Hepatocyte (in vitro differentiated cells): ENCODE measurements around the gene TPPP. TPM values are rescaled to one million over a fixed set of nuclear protein-coding genes. Genes with fewer than 3 reads are reported as not detected.
A peak's percentile ranks its signal among the peaks of the same experiment; 100 is the strongest.

ENCODE experiments used
- DNase-seq: peaks from one replicate; pipeline ENCODE4 v3.0.0-alpha.2; 2016; ENCODE audit warnings: low spot score
- H2AFZ ChIP-seq: fragments of 200-600 bp; sonication (generic); 2 replicates; pipeline ENCODE4 v1.6.0; 2016; ENCODE audit warnings: antibody characterized with exemption, mild to moderate bottlenecking
- H3K27ac ChIP-seq: fragments of 200-600 bp; sonication (generic); 2 replicates; pipeline ENCODE4 v1.5.1; 2016; ENCODE audit warnings: mild to moderate bottlenecking
- H3K27me3 ChIP-seq: fragments of 200-600 bp; sonication (generic); 2 replicates; pipeline ENCODE4 v1.6.1; 2016
- H3K36me3 ChIP-seq: fragments of 200-600 bp; sonication (generic); replicated peaks from 2 replicates; pipeline ENCODE4 v1.5.1; 2016; ENCODE audit warnings: low read depth; ENCODE audit not compliant: insufficient read depth
- H3K4me1 ChIP-seq: fragments of 200-600 bp; sonication (generic); 2 replicates; pipeline ENCODE4 v1.5.1; 2016; ENCODE audit warnings: mild to moderate bottlenecking, moderate library complexity; ENCODE audit not compliant: insufficient read depth
- H3K4me2 ChIP-seq: fragments of 200-600 bp; sonication (generic); 2 replicates; pipeline ENCODE4 v1.6.0; 2016
- H3K4me3 ChIP-seq: fragments of 200-600 bp; sonication (generic); 2 replicates; pipeline ENCODE4 v1.5.1; 2016; ENCODE audit warnings: mild to moderate bottlenecking
- H3K79me2 ChIP-seq: fragments of 200-600 bp; sonication (generic); 2 replicates; pipeline ENCODE4 v1.6.0; 2017; ENCODE audit warnings: mild to moderate bottlenecking
- H3K9me2 ChIP-seq: fragments of 200-600 bp; sonication (generic); replicated peaks from 2 replicates; pipeline ENCODE4 v1.6.0; 2017; ENCODE audit warnings: mild to moderate bottlenecking; ENCODE audit not compliant: insufficient read depth
- H3K9me3 ChIP-seq: fragments of 200-600 bp; sonication (generic); 2 replicates; pipeline ENCODE4 v1.5.1; 2016; ENCODE audit warnings: low read depth, mild to moderate bottlenecking
- H4K20me1 ChIP-seq: fragments of 200-600 bp; sonication (generic); 2 replicates; pipeline ENCODE4 v1.6.0; 2016; ENCODE audit warnings: mild to moderate bottlenecking; ENCODE audit not compliant: insufficient read depth, poor library complexity, severe bottlenecking
- EZH2 ChIP-seq: fragments of 200-600 bp; sonication (generic); IDR thresholded peaks from 2 replicates; pipeline ENCODE4 v1.6.1; 2016; ENCODE audit warnings: antibody characterized with exemption, mild to moderate bottlenecking, borderline replicate concordance
- EZH2phosphoT487 ChIP-seq: fragments of 200-600 bp; sonication (generic); IDR thresholded peaks from one replicate; pipeline ENCODE4 v1.6.1; 2018; ENCODE audit warnings: antibody characterized with exemption, mild to moderate bottlenecking, low read depth, moderate library complexity; ENCODE audit not compliant: unreplicated experiment, severe bottlenecking
- WGBS: methylation state at CpG from one replicate; pipeline ENCODE4 v1.1.6; 2016; ENCODE audit warnings: low lambda C conversion rate; ENCODE audit errors: missing lambda C conversion rate; 5-methylcytosine and 5-hydroxymethylcytosine counted together
- polyA plus RNA-seq: library from polyadenylated mRNA; unstranded; fragments of >200 nt; fragmentation: Nextera tagmentation; extraction: Ambion mirVana; gene quantifications from 2 replicates; pipeline ENCODE4 v1.2.1, GENCODE V29; 2016
- total RNA-seq: library from RNA; depleted of rRNA; stranded (reverse); fragments of >200 nt; gene quantifications from 2 replicates; pipeline ENCODE4 v1.2.3, GENCODE V29; 2014
- TF ChIP-seq, protein P1 (sequence below): fragments of 200-600 bp; sonication (generic); IDR thresholded peaks from 2 replicates; pipeline ENCODE4 v1.5.1; 2016; ENCODE audit warnings: antibody characterized with exemption, mild to moderate bottlenecking; ENCODE audit not compliant: poor library complexity

Gene TPPP
- total and polyA plus RNA-seq, 2 experiments from 2014 or later = 2.0 to 4.3 TPM

DNA sequence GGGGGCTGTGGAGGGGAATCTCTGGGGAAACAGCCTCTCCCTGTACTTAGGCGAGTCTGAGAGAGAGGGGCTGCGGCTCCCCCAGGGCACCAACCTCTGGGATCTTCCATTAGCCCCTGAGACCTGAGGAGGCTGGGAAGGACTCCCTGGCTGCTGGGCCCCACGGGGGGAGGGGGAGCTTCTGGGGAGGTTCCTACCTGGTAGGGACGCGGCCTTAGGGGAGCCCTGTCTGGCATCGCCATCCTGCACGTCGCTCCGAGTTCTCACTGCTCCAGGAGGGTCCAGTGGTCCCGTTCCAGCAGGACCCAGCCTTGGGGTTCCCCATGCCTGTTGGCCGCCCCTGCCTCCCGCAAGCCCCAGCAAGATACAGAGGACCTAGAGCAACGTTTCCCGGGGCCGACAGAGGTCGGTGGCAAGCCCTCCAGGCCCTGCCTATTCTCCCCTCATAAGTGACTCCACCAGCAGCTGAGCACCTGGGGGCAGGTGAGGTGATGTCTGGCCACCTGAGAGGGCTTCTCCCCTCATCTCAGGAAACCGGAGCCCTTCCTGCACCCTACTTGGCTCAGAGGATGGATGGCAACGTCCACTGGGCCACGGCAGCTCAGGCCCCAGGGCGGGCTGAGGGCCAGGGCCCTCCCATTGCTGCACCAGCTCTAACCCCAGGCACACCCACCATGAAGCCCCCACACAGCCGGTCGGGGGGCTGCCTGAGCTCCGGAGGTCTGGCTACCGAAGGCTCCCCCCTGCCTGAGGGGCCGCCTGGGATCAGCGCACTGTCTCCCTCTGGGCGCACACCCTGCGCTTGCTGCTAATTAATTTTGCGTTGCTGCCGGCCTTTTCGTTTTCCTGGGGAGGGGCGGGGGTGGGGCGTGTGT, 22.5 kb downstream of the TPPP start:
- no peak overlapping the region for H3K4me2 ChIP-seq
- WGBS = 81% methylated on average over 28 of the region's 33 CpGs

GRCh38 chr5:669842-670395, 23.2 kb downstream of the TPPP start:
- Histone ChIP-seq H2AFZ (no peak overlapping the region), H3K9me2 (no peaks in the 10 kb centered on the region), H3K4me1 (peaks cover 18% of the 10 kb centered on the region), H4K20me1 (no peaks in the 10 kb centered on the region), H3K4me3 (no peak overlapping the region), H3K27me3 (no peaks in the 10 kb centered on the region), H3K79me2 (no peaks in the 10 kb centered on the region), H3K36me3 (no peaks in the 10 kb centered on the region), H3K27ac (no peak overlapping the region), H3K4me2 (no peak overlapping the region), H3K9me3 (no peaks in the 10 kb centered on the region)
- WGBS = 84% methylated on average over 22 of the region's 22 CpGs
- TF ChIP-seq, protein P1, sequence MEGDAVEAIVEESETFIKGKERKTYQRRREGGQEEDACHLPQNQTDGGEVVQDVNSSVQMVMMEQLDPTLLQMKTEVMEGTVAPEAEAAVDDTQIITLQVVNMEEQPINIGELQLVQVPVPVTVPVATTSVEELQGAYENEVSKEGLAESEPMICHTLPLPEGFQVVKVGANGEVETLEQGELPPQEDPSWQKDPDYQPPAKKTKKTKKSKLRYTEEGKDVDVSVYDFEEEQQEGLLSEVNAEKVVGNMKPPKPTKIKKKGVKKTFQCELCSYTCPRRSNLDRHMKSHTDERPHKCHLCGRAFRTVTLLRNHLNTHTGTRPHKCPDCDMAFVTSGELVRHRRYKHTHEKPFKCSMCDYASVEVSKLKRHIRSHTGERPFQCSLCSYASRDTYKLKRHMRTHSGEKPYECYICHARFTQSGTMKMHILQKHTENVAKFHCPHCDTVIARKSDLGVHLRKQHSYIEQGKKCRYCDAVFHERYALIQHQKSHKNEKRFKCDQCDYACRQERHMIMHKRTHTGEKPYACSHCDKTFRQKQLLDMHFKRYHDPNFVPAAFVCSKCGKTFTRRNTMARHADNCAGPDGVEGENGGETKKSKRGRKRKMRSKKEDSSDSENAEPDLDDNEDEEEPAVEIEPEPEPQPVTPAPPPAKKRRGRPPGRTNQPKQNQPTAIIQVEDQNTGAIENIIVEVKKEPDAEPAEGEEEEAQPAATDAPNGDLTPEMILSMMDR = no peak
- TF ChIP-seq EZH2 = no peak
- no peak for TF ChIP-seq EZH2phosphoT487
- no peak for DNase-seq

More for the DNA sequence above, 22.5 kb downstream of the TPPP start:
- Histone ChIP-seq H3K27me3 (no peaks in the 10 kb centered on the region), H3K27ac (no peak overlapping the region), H3K9me2 (no peaks in the 10 kb centered on the region), H3K79me2 (no peaks in the 10 kb centered on the region), H2AFZ (no peak overlapping the region), H3K4me3 (no peak overlapping the region), H3K36me3 (no peaks in the 10 kb centered on the region), H3K9me3 (no peaks in the 10 kb centered on the region), H4K20me1 (no peaks in the 10 kb centered on the region), H3K4me1 (peaks cover 18% of the 10 kb centered on the region)
- no peak for DNase-seq
- no peak for TF ChIP-seq EZH2
- no peak for TF ChIP-seq EZH2phosphoT487
- TF ChIP-seq, protein P1 = no peak

DNA sequence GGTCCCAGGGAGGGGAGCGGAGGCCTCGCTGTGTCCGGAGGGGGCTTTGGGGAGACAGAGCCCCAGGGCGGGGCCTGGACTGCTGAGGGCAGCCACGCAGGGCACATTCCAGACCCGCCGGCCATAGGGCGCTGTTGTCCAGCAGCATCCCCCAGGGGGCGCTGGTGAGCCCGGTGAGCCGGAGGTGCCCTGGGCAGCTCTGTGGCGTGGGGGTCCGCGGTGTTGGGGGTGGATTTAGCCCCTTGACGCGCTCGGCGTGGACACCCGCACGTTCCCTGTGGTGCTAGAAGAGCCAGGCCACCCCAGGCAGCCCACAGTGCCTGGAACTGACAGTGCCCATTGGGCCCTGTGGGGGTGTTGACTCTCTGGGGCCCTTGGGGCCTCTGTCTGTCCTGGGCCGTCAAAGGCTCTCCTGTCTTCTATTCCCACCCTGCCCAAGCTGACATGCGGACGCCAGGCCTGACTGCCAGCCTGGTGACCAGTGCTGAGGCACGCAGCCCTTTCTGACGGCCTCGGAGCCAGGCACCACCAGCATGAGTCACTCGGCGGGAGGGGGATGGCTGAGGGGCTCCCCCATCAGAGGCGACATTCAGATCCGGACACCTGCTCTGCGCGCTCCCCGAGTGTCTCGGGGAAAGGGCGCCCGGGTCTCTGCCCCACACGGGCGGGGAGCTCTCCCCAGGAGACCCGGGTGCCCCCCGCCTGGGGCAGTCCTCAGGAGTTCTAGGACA, 23.9 kb downstream of the TPPP start:
- Histone ChIP-seq H2AFZ (no peak overlapping the region), H3K36me3 (no peaks in the 10 kb centered on the region), H3K9me2 (no peaks in the 10 kb centered on the region), H4K20me1 (no peaks in the 10 kb centered on the region), H3K27me3 (no peaks in the 10 kb centered on the region), H3K79me2 (no peaks in the 10 kb centered on the region), H3K4me1 (peaks cover 18% of the 10 kb centered on the region), H3K9me3 (no peaks in the 10 kb centered on the region), H3K4me3 (no peak overlapping the region), H3K27ac (no peak overlapping the region), H3K4me2 (no peak overlapping the region)
- no peak for TF ChIP-seq EZH2phosphoT487
- TF ChIP-seq, protein P1 = peak; percentile 40
- peak; percentile 43 for DNase-seq
- 77% methylated on average over 26 of the region's 40 CpGs for WGBS
